DMS79 (cell line): ENCODE results near the gene SDC3.
"Not testable (repeated sequence)": the region's sequence is repeated elsewhere in the genome, so short reads cannot be mapped to it uniquely, and the experiment has no call there.

ENCODE experiments used
- DNase-seq: peaks from one replicate; lab custom pipeline; 2025; lab: John Stamatoyannopoulos, UW

Gene SDC3

DNA sequence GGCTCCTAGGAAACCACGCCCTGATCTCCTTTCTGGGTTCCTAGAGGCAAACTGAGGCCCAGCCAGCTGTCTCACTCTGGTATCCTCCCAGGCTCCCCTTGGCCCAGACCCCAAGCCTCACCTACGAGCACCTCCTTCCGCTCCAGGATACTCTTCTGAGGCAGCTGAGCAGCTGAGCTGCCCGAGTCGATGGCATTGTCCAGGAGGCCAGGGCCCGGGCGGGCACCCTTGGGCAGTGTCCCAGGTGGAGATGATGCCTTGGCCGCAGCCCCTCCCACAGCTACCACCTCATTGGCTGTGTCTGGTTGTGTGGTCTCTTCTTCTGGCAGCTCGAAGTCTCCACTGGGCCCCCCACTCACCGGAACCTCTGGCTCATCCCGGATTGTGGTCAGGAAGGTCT lies 34.4 kb downstream of the SDC3 start:
- no peak for DNase-seq

DNA sequence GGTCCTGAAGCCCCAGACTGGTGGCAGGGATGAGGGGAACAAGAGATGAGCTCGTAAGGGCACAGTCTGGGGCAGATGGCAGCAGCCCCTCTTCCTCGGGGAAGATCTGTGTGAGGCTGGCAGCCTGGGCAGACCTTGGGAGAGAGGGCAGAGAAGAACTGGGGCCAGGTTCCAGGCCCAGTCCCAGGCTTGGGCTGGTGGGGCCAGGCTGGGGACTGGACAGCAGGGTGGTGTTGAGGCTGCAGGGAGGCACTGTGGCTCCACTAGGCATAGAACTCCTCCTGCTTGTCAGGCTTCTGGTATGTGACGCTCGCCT lies 35.7 kb downstream of the SDC3 start:
- no peak for DNase-seq

DNA sequence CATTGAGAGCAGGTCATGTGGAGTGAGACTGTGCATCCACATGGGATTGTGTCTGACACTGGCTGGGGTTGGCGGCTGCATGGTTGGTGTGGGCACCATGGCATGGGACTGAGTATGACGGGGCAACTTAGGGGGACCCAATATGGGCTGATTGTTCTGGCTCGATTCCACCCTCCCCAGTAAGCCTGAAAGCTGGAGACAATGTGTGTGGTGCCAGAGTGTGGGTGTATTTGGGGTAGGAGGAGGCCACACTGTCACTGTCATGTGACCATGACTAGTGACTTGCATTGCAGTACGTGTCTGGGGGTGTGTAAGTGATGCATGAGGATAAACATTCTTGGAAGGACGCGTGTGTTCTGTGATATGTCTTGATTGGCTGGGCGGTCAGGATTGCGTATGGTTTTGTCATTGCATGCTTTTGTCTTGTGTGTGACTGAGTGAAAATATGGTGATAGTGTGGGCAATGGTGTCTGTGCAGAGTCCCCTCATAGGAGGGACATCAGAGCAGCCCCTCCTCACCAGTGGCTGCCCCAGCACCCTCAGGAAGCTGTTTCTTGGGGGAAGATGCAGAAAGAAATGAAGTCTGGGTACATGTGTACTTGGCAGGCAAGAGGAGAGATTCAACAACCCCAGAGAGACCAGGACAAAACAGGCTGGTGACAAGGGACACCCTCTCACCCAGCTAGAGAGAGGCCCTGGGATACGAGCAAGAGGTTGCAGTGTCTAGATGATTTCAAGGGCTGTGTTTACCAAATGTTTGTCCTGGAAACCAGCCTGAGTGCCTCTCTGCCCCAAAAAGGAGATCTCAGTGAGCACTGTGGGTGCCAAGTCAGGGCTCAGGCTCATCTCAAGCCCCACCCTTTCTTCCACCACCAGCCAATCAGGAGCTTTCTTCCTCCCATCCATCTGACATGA lies 36.3 kb downstream of the SDC3 start:
- DNase-seq, result no peak

DNA sequence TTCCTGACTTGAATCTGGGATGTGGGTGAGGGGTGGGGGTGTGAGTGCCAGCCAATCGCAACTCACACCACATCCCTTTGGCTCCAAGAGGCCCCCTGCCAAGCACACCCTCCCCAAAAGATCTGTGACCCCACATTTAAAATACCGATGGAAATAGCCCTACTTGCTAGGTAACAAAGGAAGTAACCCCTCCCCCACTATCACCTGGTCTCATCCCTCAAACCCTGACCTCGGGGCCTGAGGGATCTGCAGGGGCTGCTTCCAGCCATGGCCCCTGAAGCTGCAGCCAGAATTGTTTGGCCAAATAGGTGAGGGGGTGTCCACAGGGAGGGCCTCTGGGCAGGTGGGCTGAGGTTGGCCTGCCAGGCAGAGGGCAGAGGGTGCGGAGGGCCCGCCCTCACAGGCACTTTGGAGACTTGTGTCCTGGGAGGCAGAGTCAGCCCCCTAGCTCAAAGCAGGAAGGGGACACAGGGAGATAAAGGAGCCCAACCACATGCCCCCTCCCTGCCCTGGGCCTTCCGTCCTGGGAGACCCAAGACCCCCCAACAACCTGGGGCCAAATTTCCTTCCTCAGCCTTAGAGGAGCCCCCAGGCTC lies 37.2 kb downstream of the SDC3 start:
- DNase-seq, result no peak

DNA sequence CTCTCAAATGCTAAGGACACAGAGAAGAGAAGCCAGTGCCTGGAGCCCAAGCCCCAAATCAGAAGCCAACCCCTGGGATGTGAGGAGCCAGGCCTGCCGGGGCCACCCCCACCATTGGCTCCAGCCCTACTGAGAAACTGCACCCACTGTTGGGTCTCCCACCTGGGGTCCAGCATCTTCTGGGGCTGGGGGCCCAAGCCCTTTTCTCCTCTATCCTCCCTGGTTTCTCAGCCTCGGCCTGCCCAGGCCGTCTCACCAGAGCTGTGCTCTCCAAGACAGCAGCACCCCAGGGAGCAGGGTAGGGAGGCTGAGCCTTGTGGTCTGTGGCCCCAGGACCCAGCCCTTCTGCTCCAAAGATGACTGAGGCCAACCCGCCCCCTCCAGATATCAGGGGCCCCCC lies 37.9 kb downstream of the SDC3 start:
- DNase-seq, result no peak

DNA sequence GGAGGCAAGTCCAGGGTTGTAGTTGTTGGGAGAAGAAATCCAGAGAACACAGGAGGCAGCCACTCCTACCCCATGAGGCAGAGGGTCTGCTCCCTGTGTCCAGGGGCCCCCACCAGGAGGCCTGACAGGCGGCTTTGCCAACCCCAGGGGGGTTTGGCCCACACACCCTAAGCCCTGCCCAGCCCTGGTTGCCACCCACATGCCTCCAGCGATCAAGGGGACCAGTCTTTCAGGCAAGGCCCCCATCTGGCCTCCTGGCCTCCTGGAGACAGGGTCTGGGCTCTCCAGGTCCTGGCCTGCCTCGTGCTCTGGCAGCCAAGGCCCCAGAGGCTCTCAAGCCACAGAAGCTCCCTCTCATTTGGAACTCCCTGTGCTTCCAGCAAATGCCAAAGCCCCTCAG lies 38.5 kb downstream of the SDC3 start:
- DNase-seq, result no peak

DNA sequence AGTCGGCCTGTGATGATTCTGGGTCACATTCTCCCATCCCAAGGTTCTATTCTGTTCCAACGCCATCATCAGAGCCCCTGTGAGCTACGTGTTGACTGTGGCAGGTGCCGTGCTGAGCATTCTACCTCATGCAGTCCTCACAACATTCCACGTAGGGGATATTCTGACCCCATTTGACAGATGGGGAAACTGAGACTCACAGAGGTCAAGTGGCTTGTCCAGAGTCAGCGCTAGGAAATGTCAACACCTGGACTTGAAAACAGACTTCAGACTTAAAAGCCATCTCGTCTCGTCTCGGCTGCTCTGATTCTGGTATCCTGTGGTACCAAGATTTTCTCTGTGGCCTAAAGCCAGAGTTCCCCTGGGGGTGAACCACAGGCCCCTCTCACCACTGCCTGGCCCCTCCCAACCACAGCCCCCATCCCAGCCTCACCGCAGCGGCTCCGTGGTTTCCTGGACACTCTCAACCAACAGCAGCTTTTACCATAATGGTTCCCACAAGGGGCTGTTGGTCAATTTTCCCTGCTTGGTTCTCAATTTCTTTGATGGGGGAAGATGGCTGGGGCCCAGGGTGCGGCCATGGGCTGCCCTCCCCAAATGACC lies 39.6 kb downstream of the SDC3 start:
- DNase-seq, result no peak

DNA sequence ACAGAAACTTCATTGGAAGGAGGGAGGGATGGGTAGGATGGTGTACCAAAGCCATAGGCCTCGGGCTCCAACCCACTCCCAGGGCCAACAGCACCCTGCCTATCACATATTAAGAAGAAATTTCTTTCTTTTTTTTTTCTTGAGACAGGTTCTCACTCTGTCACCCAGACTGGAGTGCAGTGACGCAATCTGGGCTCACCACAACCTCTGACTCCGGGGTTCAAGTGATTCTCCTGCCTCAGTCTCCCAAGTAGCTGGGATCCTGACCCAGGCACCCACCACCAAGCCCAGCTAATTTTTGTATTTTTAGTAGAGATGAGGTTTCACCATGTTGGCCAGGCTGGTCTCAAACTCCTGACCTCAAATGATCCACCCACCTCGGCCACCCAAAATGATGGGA lies 40.5 kb downstream of the SDC3 start:
- not testable (repeated sequence) for DNase-seq

DNA sequence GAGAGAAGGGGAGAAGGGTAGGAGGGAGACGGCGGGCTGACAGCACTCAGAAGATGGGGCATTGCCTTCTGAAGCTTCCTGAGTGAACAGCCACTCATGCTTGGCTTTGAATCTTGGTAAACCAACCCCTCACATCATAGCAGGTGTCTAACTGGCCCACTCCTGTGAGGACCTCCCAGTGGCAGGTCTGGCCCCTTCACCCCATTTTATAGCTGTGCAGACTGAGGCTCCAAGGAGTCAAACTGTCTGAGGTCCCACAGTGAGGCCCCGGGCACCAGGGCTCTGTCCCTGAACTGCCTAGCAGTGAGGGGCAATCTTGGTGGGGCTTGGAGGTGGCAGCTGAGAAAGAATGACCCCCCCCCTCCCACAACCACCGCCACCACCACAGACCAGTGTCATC lies 41.0 kb downstream of the SDC3 start:
- DNase-seq, result no peak

DNA sequence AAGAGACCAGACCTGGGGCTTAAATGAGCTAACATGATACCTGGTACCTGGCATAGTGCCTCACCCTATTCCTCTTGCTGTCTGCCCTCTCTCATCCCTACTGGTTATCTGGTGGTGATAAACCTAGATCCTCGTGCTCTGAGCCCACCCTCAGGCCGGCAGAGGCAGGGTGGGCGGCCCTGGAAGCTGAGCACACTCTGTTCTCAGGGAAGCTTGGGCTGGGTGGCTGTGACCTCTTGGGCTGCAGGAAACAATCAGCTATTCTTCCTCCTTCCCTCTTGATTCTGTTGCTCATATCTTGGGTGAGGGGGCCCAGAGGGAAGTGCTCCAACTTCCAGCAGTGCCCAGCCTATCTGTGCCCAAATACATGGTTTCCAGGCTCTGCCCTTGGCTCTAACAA lies 42.0 kb downstream of the SDC3 start:
- DNase-seq, result no peak

DNA sequence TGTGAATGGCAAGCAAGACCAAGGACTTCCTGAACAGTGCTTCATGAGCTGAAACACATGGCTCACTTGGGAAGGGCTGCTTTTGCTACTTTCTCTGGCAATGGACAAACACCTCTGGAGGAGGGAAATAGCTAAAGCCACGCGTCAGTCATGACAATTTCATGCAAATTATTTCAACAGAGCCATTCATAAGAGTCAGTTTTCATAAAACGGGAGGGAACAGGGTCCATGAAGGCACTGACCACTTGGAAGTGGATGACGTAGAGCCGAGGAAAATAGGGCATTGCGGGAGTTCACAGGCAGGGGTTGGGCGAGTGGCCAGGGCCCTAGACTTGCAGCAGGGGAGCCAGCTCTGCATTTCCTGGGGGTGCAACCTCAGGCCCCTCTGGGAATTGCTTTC lies 43.9 kb downstream of the SDC3 start:
- DNase-seq, result no peak

DNA sequence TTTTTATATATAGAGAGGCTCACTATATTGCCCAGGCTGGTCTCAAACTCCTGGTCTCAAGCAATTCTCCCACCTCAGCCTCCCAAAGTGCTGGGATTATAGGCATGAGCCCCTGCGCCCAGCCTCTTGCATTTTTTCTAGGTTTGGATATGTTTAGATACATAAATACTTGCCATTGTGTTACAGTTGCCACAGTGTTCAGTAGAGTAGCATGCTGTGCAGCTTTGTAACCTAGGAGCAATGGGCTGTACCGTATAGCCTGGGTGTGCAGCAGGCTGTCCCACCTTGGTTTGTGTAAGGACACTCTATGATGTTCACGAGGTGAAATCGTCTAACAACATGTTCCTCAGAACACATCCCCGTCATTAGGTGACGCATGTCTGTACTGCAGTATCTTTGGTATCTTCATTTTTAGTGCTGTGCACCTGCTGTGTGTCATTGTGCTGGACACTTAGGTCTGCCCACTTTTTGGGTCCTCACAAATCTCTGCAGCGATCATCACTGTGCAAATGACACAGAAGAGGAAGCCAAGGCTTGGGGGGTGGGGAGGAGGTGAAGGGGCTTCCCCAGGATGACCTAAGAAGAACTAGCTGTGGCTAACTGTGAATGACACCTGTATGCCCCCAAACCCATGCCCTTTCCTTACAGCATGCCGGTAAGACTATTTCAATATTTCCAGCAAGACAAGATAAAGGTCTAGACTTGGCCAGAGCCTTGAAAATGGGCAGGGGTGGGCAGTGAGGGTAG lies 44.5 kb downstream of the SDC3 start:
- DNase-seq, result no peak

DNA sequence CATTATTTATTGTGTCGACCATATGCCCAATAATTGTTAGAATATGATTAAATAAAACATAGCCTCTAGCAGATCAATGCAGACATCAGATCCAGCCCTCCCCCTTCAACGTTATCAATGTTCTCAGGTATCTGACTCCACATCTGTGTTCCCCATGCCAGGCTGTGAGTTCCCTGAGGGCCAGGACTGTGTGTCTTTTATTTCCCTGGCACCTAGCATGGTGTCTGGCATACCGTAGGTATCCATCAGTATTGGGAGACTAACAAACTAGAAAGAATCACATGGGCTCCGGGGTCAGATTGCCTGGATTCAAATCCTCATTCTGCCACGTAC lies 48.3 kb downstream of the SDC3 start:
- DNase-seq, result no peak

DNA sequence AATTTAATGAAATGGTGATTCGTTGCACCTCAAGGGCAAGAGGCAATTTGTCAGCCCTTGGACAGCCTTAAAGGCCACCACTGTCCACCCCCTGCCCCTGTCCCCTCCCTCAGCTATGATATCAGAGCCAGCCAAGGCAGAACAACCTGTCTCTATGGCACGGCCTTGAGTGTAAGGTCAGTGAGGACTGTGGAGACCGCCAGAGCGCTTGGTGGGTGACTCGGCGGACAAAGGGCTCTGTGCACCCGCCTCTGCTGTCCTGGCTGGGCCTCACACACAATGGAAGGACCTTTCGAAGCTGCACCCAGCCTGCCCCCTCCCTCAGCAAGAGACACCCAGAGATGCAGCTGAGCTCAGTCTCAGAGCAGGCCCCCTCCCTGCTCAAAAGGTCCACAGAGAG lies 50.6 kb downstream of the SDC3 start:
- no peak for DNase-seq

DNA sequence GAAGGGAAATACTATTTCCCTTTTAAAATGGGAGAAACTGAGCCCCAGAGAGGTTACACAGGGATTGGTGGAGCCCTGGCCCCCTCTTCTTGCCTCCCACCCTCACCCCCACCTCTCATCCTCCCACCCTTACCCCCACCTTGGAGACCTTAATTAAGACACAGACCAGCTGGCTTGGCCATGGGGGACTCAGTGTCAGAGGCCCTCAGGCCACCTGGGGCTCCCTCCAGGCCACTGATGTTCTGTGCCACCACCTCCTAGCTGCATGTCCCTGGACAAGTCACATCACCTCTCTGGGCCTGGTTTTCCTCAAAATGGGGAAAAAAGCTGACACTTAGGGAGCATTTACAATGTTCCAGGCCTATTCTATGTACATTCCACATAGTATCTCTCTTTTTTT lies 51.5 kb downstream of the SDC3 start:
- no peak for DNase-seq

DNA sequence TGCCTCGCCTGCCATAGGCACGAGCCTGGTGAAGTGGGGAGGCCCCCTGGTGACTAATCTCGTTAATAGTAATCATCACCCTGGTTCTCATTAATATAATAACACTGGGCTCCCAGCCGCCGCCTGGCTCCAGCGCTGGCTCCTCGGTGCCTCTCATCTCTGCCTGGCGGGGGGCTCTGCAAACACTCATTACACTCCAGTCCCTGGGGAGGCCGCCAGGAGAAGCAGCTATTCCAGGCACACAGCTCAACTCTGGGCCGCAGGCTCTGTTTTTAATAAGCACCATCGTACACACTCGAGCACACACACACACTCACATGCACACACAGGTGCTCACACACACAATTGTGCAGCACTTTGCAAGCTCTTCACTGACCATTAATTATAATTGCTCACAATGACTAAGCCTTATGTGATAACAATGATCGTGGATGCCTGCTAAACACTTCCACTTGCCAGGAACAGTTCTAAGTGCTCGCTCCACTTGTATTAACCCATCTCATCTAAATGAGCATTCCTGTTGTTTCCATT lies 52.2 kb downstream of the SDC3 start:
- DNase-seq, result peak; percentile 98

DNA sequence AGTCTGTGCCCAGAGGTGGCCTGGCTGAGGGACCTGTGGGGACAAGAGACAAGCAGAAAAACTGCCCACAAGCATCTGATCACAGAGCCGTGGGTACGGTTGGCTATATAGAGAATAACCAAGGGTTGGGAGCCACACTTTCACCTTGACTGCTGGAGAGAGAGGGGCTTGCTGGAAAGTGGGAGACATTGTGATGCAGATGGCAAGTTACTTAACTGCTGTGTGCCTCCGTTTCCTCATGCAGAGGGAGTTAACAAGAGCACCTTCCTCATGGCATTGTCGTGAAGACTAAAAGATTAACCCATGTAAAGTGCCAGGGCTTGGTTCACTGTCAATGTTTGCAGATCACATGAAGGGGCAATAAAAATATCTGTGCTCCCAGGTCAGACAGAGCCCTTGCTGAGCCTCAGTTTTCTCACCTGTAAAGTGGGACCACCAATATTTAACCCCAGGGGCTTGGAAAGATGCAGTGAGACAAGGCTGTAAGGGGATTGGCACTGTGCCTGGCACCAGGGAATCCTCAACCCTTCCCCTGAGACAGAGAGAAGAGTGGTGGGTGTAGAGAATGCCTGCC lies 52.8 kb downstream of the SDC3 start:
- DNase-seq, result no peak

DNA sequence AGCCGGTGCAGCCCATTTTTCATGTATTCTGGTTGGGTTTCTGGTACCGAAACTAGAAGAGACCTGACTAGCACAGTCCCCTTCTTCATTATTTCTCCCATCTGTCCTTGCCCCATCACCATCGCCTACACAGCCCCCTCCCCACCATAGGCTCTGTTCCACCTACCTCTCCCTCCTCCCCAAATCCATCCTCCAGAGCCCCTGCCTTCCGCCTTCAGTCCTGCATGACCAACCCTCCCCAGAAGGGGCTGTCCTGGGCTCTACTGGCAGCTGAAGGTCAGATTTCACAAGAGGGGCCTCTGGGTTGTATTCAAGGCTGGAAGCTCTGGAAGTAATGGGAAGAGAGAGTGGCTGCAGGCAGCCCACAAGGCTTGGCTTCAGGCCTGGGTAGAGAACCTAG lies 55.2 kb downstream of the SDC3 start:
- DNase-seq, result no peak

DNA sequence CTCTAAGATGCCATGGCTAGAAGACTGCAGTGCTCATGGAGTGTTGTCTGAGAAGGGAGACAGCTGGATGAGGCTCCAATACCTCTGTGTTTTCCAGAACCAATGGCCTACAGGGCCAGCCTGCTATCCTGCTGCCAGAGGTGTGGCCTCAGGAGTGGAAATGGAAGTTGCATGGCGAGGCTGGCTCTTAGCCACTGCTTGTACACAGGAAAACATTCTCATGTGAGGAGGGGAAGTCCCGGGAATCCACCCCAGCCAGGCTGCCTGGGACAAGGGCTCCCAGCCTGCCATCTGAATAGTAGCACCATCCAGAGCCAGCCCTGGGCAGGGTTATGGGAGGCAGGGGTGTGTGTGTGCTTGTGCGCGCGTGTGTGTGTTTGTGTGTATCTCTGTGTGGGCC lies 56.5 kb downstream of the SDC3 start:
- no peak for DNase-seq

DNA sequence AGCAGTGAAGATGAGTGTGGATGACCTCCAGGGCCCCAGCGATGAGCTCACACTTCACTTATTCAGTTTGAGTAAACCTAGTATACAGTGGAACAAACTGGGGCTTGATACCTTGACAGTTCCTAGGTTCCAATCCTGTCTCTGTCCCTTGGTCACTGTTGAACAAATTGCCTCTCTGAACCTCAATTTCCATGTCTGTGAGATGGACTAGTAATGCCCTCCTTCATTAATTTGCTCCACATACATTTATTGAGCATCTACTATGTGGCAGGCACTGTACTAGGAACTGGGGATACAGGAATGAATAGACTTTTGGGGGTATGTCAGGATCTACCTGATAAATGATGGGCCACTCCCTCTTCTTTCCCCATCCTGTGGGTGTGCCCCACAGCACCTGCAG lies 57.3 kb downstream of the SDC3 start:
- DNase-seq, result no peak

DNA sequence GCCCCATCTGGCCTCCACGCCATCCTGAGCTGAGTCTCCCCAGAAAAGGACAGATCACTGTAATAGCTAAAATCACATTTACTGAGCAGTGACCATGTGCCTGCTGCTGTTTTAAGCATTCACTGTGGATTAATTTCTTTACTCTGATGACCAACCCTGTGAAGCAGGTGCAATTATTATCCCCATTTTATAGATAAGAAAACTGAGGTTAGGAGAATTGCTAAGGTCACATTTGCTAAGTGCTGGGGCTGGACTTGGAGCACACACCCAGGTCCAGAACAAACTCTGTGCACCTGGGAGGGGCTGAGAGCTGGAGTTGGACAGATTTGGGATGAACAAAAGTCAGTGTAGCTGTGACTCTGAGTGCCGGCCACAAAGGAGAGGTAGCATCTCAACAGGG lies 58.0 kb downstream of the SDC3 start:
- no peak for DNase-seq

DNA sequence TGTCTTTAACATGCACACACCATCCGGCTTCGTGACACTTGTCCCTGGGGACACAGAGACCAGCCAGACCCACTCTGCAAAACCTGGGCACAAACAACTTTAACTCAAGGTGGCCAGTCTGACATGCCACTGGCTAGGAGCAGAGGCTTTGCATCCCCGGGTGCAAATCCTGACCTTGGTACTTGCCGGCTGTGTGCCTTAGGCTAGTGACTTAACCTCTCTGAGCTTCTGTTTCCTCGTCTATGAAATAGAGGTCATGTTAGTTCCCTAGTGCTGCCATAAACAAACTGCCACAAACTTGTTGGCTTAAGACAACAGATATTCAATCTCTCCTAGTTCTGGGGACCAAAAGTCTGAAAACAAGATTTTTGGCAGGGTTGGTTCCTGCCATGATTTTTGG lies 60.4 kb downstream of the SDC3 start:
- DNase-seq, result no peak
